DOHH2 (cell line): ENCODE measurements around the gene ADTRP.

Experiments used
- H3F3A ChIP-seq: fragments of 200-600 bp; sonication (generic), shearing (Covaris generic); 2 replicates; pipeline ENCODE4 v1.6.0; 2016; ENCODE audit warnings: antibody characterized with exemption, mild to moderate bottlenecking; ENCODE audit not compliant: control insufficient read depth, insufficient read depth
- H3K27ac ChIP-seq: fragments of 200-600 bp; sonication (generic); 2 replicates; pipeline ENCODE4 v1.5.1; 2014; ENCODE audit warnings: low read depth, mild to moderate bottlenecking, low read length, moderate library complexity
- H3K27me3 ChIP-seq: fragments of 200-600 bp; sonication (generic); 2 replicates; pipeline ENCODE4 v1.6.1; 2014; ENCODE audit warnings: mild to moderate bottlenecking, low read length, mixed read lengths; ENCODE audit not compliant: control insufficient read depth
- H3K36me3 ChIP-seq: fragments of 200-600 bp; sonication (generic); 2 replicates; pipeline ENCODE4 v1.6.1; 2014; ENCODE audit warnings: mild to moderate bottlenecking, low read length, moderate library complexity, mixed read lengths; ENCODE audit not compliant: control insufficient read depth
- H3K4me1 ChIP-seq: fragments of 200-600 bp; sonication (generic); 2 replicates; pipeline ENCODE4 v1.6.1; 2014; ENCODE audit warnings: mild to moderate bottlenecking, low read length, mixed read lengths; ENCODE audit not compliant: control insufficient read depth
- H3K4me2 ChIP-seq: fragments of 200-600 bp; sonication (generic); 2 replicates; pipeline ENCODE4 v1.6.0; 2014; ENCODE audit warnings: mild to moderate bottlenecking, low read length, moderate library complexity
- H3K4me3 ChIP-seq: fragments of 200-600 bp; sonication (generic); 2 replicates; pipeline ENCODE4 v1.5.1; 2014; ENCODE audit warnings: mild to moderate bottlenecking, low read length, mixed read lengths
- H3K79me2 ChIP-seq: fragments of 200-600 bp; sonication (generic); 2 replicates; pipeline ENCODE4 v1.6.1; 2014; ENCODE audit warnings: mild to moderate bottlenecking, low read length, mixed read lengths; ENCODE audit not compliant: control insufficient read depth
- H3K9me2 ChIP-seq: fragments of 200-600 bp; sonication (generic); replicated peaks from 2 replicates; pipeline ENCODE4 v1.6.1; 2014; ENCODE audit warnings: mild to moderate bottlenecking, low read length, mixed read lengths; ENCODE audit not compliant: control insufficient read depth
- H3K9me3 ChIP-seq: fragments of 200-600 bp; sonication (generic); 2 replicates; pipeline ENCODE4 v1.6.1; 2014; ENCODE audit warnings: antibody characterized with exemption, low read length, mixed read lengths; ENCODE audit not compliant: control insufficient read depth, insufficient read depth
- H4K20me1 ChIP-seq: fragments of 200-600 bp; sonication (generic); 2 replicates; pipeline ENCODE4 v1.6.0; 2014; ENCODE audit warnings: low read depth, mild to moderate bottlenecking, antibody characterized with exemption, low read length, moderate library complexity; ENCODE audit not compliant: control insufficient read depth, insufficient read depth
- CTCF ChIP-seq: fragments of 200-600 bp; sonication (generic); IDR thresholded peaks from one replicate; pipeline ENCODE4 v1.5.1; 2014; ENCODE audit warnings: antibody characterized with exemption, mild to moderate bottlenecking, low read depth, low read length; ENCODE audit not compliant: poor library complexity, severe bottlenecking
- EZH2phosphoT487 ChIP-seq: fragments of 200-600 bp; sonication (generic); IDR thresholded peaks from 2 replicates; pipeline ENCODE4 v1.6.1; 2017; ENCODE audit warnings: borderline replicate concordance, mild to moderate bottlenecking, antibody characterized with exemption, low read length, moderate library complexity, mixed read lengths

ADTRP gene

GRCh38 chr6:11774426-11774825, 4.2 kb downstream of the ADTRP start:
- no peaks in the 10 kb centered on the region for H3K9me2 ChIP-seq
- H3K27me3 ChIP-seq = no peaks in the 10 kb centered on the region
- no peak overlapping the region for H3K4me3 ChIP-seq
- TF ChIP-seq EZH2phosphoT487 (no peak), CTCF (no peak)
- H3K27ac ChIP-seq = no peak overlapping the region
- H3K4me2 ChIP-seq = no peak overlapping the region
- no peaks in the 10 kb centered on the region for H3K9me3 ChIP-seq
- no peaks in the 10 kb centered on the region for H3K4me1 ChIP-seq
- H4K20me1 ChIP-seq = no peaks in the 10 kb centered on the region
- no peaks in the 10 kb centered on the region for H3F3A ChIP-seq
- H3K36me3 ChIP-seq = no peaks in the 10 kb centered on the region
- no peaks in the 10 kb centered on the region for H3K79me2 ChIP-seq

GRCh38 chr6:11773581-11773980, 5.0 kb downstream of the ADTRP start:
- Histone ChIP-seq H3K79me2 (no peaks in the 10 kb centered on the region), H3F3A (no peaks in the 10 kb centered on the region), H3K27me3 (no peaks in the 10 kb centered on the region), H3K27ac (no peak overlapping the region), H3K4me2 (no peak overlapping the region), H3K9me3 (no peaks in the 10 kb centered on the region), H3K36me3 (no peaks in the 10 kb centered on the region), H4K20me1 (no peaks in the 10 kb centered on the region), H3K4me3 (no peak overlapping the region), H3K4me1 (no peaks in the 10 kb centered on the region), H3K9me2 (no peaks in the 10 kb centered on the region)
- TF ChIP-seq CTCF (no peak), EZH2phosphoT487 (no peak)

GRCh38 chr6:11773013-11773412, 5.6 kb downstream of the ADTRP start:
- no peak overlapping the region for H3K4me2 ChIP-seq
- no peaks in the 10 kb centered on the region for H3K9me3 ChIP-seq
- H3K9me2 ChIP-seq = no peaks in the 10 kb centered on the region
- H3K4me3 ChIP-seq = no peak overlapping the region
- no peaks in the 10 kb centered on the region for H3K4me1 ChIP-seq
- no peaks in the 10 kb centered on the region for H3K27me3 ChIP-seq
- no peaks in the 10 kb centered on the region for H4K20me1 ChIP-seq
- H3K36me3 ChIP-seq = no peaks in the 10 kb centered on the region
- no peaks in the 10 kb centered on the region for H3K79me2 ChIP-seq
- no peak overlapping the region for H3K27ac ChIP-seq
- H3F3A ChIP-seq = no peaks in the 10 kb centered on the region
- TF ChIP-seq EZH2phosphoT487 = no peak
- TF ChIP-seq CTCF = no peak
